HEK293 (cell line): Measurements from ENCODE around the gene SLC15A4.

Experiments used
- CTCF ChIA-PET: fragments of 350-600 bp; formaldehyde crosslinking; extraction: SDS; loops from one replicate; lab custom pipeline; 2021; ENCODE audit warnings: antibody characterized with exemption; lab: Yijun Ruan, JAX
- POLR2A ChIA-PET: fragments of 300-600 bp; formaldehyde crosslinking; extraction: SDS; loops from one replicate; lab custom pipeline; 2020; ENCODE audit warnings: antibody characterized with exemption, inconsistent platforms; lab: Yijun Ruan, JAX
- H3K27ac ChIP-seq: fragments of 200-500 bp; sonication (Bioruptor generic); 2 replicates; pipeline ENCODE4 v1.5.1; 2014; ENCODE audit warnings: low read depth, low read length, control low read depth, inconsistent platforms; ENCODE audit errors: extremely low read depth
- H3K36me3 ChIP-seq, 2 experiments: fragments of 200-500 bp in 1 of 2; sonication (Bioruptor generic) in 1 of 2; 1 replicate in 1 of 2; 2 replicates in 1 of 2; pipeline ENCODE4 v1.5.1; 2014 to 2017; ENCODE audit warnings: inconsistent platforms in 2 of 2, low read length in 2 of 2; ENCODE audit not compliant: control insufficient read depth in 2 of 2, insufficient read depth in 1 of 2
- H3K4me1 ChIP-seq: fragments of 200-500 bp; sonication (Bioruptor generic); 2 replicates; pipeline ENCODE4 v1.5.1; 2014; ENCODE audit warnings: mild to moderate bottlenecking, low read length, inconsistent platforms; ENCODE audit not compliant: control insufficient read depth, insufficient read depth
- H3K4me3 ChIP-seq: 2 replicates; pipeline ENCODE4 v1.5.1; 2011; ENCODE audit warnings: low read depth, mild to moderate bottlenecking, control low read depth, low read length, moderate library complexity
- H3K9me3 ChIP-seq: fragments of 200-500 bp; sonication (Bioruptor generic); 2 replicates; pipeline ENCODE4 v1.5.1; 2014; ENCODE audit warnings: low read depth, low read length, inconsistent platforms; ENCODE audit not compliant: control insufficient read depth, insufficient read depth
- KLF1 ChIP-seq: fragments of 450-650 bp; formaldehyde crosslinking; IDR thresholded peaks from 2 replicates; pipeline ENCODE4 v1.5.1; 2016; ENCODE audit warnings: missing biosample characterization, missing genetic modification characterization
- SCRT2 ChIP-seq: fragments of 450-650 bp; formaldehyde crosslinking; IDR thresholded peaks from 2 replicates; pipeline ENCODE4 v1.5.1; 2016; ENCODE audit warnings: missing biosample characterization, missing genetic modification characterization
- SP3 ChIP-seq: fragments of 450-650 bp; formaldehyde crosslinking; IDR thresholded peaks from 2 replicates; pipeline ENCODE4 v1.5.1; 2016; ENCODE audit warnings: missing biosample characterization, missing genetic modification characterization
- ZFHX2 ChIP-seq: fragments of 450-650 bp; formaldehyde crosslinking; conservative IDR thresholded peaks from 2 replicates; pipeline ENCODE4 v1.5.1; 2016; ENCODE audit warnings: missing biosample characterization, missing genetic modification characterization
- ZIC2 ChIP-seq: fragments of 450-650 bp; formaldehyde crosslinking; IDR thresholded peaks from 2 replicates; pipeline ENCODE4 v1.5.1; 2016; ENCODE audit warnings: missing biosample characterization, missing genetic modification characterization
- ZNF169 ChIP-seq: fragments of 450-650 bp; formaldehyde crosslinking; IDR thresholded peaks from 2 replicates; pipeline ENCODE4 v1.5.1; 2016; ENCODE audit warnings: missing biosample characterization, missing genetic modification characterization
- ZNF274 ChIP-seq, 2 experiments: fragments of 200-500 bp in 1 of 2; fragments of 450-650 bp in 1 of 2; sonication (Bioruptor generic) in 1 of 2; formaldehyde crosslinking in 1 of 2; IDR thresholded peaks; 2 replicates each; pipeline versions ENCODE4 v1.5.1 to v1.6.1; 2014 to 2016; ENCODE audit warnings: borderline replicate concordance in 1 of 2, inconsistent platforms in 1 of 2, low read length in 1 of 2, missing biosample characterization in 1 of 2, missing genetic modification characterization in 1 of 2
- ZNF335 ChIP-seq: fragments of 450-650 bp; formaldehyde crosslinking; conservative IDR thresholded peaks from 2 replicates; pipeline ENCODE4 v1.5.1; 2016; ENCODE audit warnings: missing biosample characterization, missing genetic modification characterization
- ZNF350 ChIP-seq: fragments of 450-650 bp; formaldehyde crosslinking; IDR thresholded peaks from 2 replicates; pipeline ENCODE4 v1.5.0; 2017; ENCODE audit warnings: missing biosample characterization, mild to moderate bottlenecking, missing genetic modification characterization
- ZNF426 ChIP-seq: fragments of 450-650 bp; formaldehyde crosslinking; IDR thresholded peaks from 2 replicates; pipeline ENCODE4 v1.5.1; 2017; ENCODE audit warnings: missing biosample characterization, missing genetic modification characterization, mild to moderate bottlenecking, inconsistent platforms, moderate library complexity
- ZNF549 ChIP-seq: fragments of 450-650 bp; IDR thresholded peaks from 2 replicates; pipeline ENCODE4 v1.5.1; 2018; ENCODE audit warnings: missing biosample characterization, missing genetic modification characterization, mild to moderate bottlenecking, inconsistent platforms, moderate library complexity
- ZNF621 ChIP-seq: fragments of 450-650 bp; formaldehyde crosslinking; IDR thresholded peaks from 2 replicates; pipeline ENCODE4 v1.5.1; 2017; ENCODE audit warnings: missing biosample characterization, missing genetic modification characterization
- ZNF707 ChIP-seq: fragments of 450-650 bp; formaldehyde crosslinking; IDR thresholded peaks from 2 replicates; pipeline ENCODE4 v1.5.1; 2016; ENCODE audit warnings: missing biosample characterization, missing genetic modification characterization
- TF ChIP-seq, protein P1 (sequence below): fragments of 450-650 bp; formaldehyde crosslinking; IDR thresholded peaks from 2 replicates; pipeline ENCODE4 v1.5.1; 2016; ENCODE audit warnings: missing biosample characterization, missing genetic modification characterization
- TF ChIP-seq, protein P2 (sequence below): fragments of 450-650 bp; formaldehyde crosslinking; IDR thresholded peaks from 2 replicates; pipeline ENCODE4; 2016; ENCODE audit warnings: missing biosample characterization, missing genetic modification characterization
- TF ChIP-seq, protein P3 (sequence below): fragments of 450-650 bp; formaldehyde crosslinking; IDR thresholded peaks from 2 replicates; pipeline ENCODE4 v1.5.1; 2016; ENCODE audit warnings: missing biosample characterization, missing genetic modification characterization

SLC15A4 gene

DNA sequence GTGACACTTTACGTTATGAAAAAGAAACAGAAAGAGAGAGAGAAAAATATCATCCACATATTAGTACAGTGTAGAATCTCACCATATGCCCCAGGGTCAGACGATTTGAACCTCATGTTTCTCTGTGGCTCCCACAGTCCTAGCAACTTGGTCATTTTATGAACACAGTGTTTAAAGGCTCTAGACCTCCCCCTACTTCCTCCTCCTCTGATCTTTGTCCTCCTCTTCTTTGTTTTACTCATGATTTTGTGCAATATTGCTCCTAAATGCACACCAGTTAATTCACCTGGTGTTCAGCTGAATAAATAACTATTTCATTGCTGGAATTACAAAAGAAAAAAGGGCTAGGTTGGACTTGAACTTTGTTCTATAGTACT, 47.7 kb upstream of the SLC15A4 start:
- POLR2A ChIA-PET = no interaction called here

DNA sequence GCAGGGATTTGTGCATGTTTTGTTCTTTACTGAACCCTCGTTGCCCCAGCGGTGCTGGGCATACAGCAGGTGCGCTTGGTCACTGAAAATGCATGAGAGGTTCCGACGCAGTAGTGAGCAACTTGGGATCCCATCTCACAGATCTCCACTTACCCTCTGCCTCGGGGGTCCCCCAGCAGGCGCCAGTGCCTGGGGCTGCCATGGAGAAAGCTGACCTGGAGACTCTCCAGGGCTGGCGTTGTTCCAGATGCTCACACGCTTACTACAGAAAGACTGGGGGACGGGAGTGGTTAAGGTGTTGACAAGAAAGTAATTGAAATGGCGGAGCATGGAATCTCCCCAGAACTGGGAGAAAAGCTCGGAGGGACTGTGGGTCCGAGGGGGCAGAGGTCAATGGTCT, 43.7 kb upstream of the SLC15A4 start:
- ChIA-PET POLR2A (no interaction called here), CTCF (no interaction called here)
- TF ChIP-seq SP3 (tag by site-specific recombination) (no peak), ZNF335 (no peak), ZNF169 (no peak), ZNF426 (tag by site-specific recombination) (no peak), ZNF621 (tag by site-specific recombination) (no peak), SCRT2 (no peak), ZNF549 (no peak)
- TF ChIP-seq, protein P1, sequence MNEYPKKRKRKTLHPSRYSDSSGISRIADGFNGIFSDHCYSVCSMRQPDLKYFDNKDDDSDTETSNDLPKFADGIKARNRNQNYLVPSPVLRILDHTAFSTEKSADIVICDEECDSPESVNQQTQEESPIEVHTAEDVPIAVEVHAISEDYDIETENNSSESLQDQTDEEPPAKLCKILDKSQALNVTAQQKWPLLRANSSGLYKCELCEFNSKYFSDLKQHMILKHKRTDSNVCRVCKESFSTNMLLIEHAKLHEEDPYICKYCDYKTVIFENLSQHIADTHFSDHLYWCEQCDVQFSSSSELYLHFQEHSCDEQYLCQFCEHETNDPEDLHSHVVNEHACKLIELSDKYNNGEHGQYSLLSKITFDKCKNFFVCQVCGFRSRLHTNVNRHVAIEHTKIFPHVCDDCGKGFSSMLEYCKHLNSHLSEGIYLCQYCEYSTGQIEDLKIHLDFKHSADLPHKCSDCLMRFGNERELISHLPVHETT (tag by site-specific recombination) = no peak
- TF ChIP-seq, protein P2, sequence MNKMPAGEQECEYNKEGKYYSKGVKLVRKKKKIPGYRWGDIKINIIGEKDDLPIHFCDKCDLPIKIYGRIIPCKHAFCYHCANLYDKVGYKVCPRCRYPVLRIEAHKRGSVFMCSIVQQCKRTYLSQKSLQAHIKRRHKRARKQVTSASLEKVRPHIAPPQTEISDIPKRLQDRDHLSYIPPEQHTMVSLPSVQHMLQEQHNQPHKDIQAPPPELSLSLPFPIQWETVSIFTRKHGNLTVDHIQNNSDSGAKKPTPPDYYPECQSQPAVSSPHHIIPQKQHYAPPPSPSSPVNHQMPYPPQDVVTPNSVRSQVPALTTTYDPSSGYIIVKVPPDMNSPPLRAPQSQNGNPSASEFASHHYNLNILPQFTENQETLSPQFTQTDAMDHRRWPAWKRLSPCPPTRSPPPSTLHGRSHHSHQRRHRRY (tag by site-specific recombination) = no peak
- H3K27ac ChIP-seq = no peak overlapping the region
- no peak overlapping the region for H3K4me3 ChIP-seq
- H3K4me1 ChIP-seq = no peaks in the 10 kb centered on the region
- no peaks in the 10 kb centered on the region for H3K9me3 ChIP-seq
- no peaks in the 10 kb centered on the region for H3K36me3 ChIP-seq

More for the DNA sequence above, 47.7 kb upstream of the SLC15A4 start:
- Histone ChIP-seq H3K27ac (no peak overlapping the region), H3K4me1 (no peaks in the 10 kb centered on the region), H3K36me3 (no peaks in the 10 kb centered on the region), H3K9me3 (no peaks in the 10 kb centered on the region), H3K4me3 (no peak overlapping the region)
- CTCF ChIA-PET = interaction anchor here (0.5 kb wide), 1 partner anchor 236 kb away, joined by 3 read pairs; no protein-coding TSS in a partner anchor
- TF ChIP-seq ZNF350 (tag by site-specific recombination) (no peak), ZNF707 (tag by site-specific recombination) (no peak), ZIC2 (tag by site-specific recombination) (no peak), ZNF274 (IDR thresholded peaks at IDR 0.05; ENCODE audit: low read length) (no peak), ZNF274 (tag by site-specific recombination; IDR thresholded peaks at IDR 0.05; ENCODE audit: borderline replicate concordance) (no peak)
- TF ChIP-seq, protein P3, sequence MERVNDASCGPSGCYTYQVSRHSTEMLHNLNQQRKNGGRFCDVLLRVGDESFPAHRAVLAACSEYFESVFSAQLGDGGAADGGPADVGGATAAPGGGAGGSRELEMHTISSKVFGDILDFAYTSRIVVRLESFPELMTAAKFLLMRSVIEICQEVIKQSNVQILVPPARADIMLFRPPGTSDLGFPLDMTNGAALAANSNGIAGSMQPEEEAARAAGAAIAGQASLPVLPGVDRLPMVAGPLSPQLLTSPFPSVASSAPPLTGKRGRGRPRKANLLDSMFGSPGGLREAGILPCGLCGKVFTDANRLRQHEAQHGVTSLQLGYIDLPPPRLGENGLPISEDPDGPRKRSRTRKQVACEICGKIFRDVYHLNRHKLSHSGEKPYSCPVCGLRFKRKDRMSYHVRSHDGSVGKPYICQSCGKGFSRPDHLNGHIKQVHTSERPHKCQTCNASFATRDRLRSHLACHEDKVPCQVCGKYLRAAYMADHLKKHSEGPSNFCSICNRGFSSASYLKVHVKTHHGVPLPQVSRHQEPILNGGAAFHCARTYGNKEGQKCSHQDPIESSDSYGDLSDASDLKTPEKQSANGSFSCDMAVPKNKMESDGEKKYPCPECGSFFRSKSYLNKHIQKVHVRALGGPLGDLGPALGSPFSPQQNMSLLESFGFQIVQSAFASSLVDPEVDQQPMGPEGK (tag by site-specific recombination) = no peak

DNA sequence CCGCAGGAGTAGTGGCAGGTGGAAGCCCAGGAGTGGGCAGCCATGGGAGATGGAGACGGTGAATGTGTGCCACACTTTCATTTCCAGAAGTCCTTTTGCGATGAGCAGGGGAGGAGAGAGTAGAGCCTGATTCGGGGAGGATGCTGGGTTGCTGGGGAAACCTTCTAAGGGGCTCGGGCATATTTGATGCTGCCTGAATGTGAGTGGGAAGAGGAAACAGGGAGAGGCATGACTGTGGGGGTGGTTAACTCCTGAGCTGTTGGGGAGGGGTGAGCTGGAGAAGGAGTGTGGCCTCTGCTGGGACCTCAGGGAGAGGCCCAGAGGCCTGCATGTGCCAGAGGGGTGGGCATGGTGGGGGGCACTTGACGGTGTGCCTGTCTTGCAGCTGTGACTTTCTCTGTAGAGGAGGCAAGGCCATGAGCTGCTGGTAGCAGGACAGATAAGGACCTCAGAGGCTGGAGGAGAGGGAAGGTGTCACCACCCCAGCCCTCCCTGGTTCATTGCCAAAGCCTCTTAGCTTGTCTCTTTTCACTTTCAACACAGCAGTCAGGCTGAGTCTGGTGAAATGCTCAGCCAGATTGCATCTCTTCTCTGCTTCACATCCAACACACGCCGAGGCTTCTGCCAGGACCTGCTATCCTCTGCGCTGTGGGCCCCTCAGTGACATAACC, 40.9 kb upstream of the SLC15A4 start:
- POLR2A ChIA-PET = no interaction called here
- TF ChIP-seq ZFHX2 (tag by site-specific recombination) (0 out of 2 replicates have a peak, but pooled peaks have one; percentile 23), KLF1 (tag by site-specific recombination) (no peak)
- Histone ChIP-seq H3K9me3 (no peaks in the 10 kb centered on the region), H3K36me3 (no peaks in the 10 kb centered on the region), H3K4me3 (no peak overlapping the region), H3K4me1 (no peaks in the 10 kb centered on the region), H3K27ac (no peak overlapping the region)
- CTCF ChIA-PET = interaction anchor here (0.9 kb wide), 1 partner anchor 55 kb away, joined by 3 read pairs; no protein-coding TSS in a partner anchor
